Stomach (tissue), 4 donors: ENCODE results near the gene DNAJB8.

Source experiments
- CTCF ChIP-seq, 7 experiments: fragments of 450-650 bp in 4 of 7; fragments of 200-600 bp in 3 of 7; sonication (generic) in 3 of 7; IDR thresholded peaks; one replicate each; pipeline ENCODE4 v1.5.1; 2016 to 2019; ENCODE audit warnings: antibody characterized with exemption in 7 of 7, control low read depth in 2 of 7, mild to moderate bottlenecking in 1 of 7
- EP300 ChIP-seq: sonication (generic); formaldehyde crosslinking; IDR thresholded peaks from one replicate; pipeline ENCODE4 v1.6.1; 2017; ENCODE audit warnings: antibody characterized with exemption
- POLR2A ChIP-seq, 4 donors: fragments of 450-650 bp; IDR thresholded peaks; one replicate each; pipeline ENCODE4 v1.6.1; 2016; ENCODE audit warnings: antibody characterized with exemption in 4 of 4, control low read depth in 2 of 4, mild to moderate bottlenecking in 1 of 4, moderate library complexity in 1 of 4
- POLR2AphosphoS5 ChIP-seq, 3 donors: sonication (generic); formaldehyde crosslinking; IDR thresholded peaks; one replicate each; pipeline ENCODE4 v1.6.1; 2016; ENCODE audit warnings: antibody characterized with exemption in 3 of 3

- TF ChIP-seq CTCF (IDR thresholded peaks at IDR 0.05) (no peak), POLR2A (IDR thresholded peaks at IDR 0.05) (no peak), POLR2AphosphoS5 (IDR thresholded peaks at IDR 0.05) (no peak), EP300 (no peak)
Measured at GRCh38 chr3:128427175-128427857, 39.4 kb downstream of the DNAJB8 start.
